Measurements from ENCODE around the gene MORN5.

The MORN5 gene

GRCh38 chr9:122128007-122128968 is 31.4 kb upstream of the MORN5 start:
- no peak for DNase-seq (ENCODE audit: low read depth)

DNA sequence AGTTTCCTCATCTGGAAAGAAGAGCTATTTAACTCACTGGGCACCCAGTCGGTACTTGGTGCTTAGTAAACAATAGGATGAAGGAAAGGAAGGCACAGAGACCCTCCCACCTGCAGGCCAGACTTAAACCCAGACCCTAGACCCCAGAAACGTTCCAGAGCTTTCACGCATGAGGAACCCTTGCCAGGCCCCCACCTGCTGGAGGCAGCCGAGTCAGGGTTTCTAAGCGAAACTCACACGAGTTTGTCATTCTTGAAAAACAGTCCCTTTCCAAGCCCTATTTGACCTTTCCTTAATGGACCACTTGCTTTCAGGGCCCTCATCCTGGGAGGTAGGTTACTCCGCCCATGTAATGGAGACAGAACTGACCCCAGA is 30.8 kb upstream of the MORN5 start:
- DNase-seq (ENCODE audit: low read depth), result no peak
- TF ChIP-seq, protein P1, sequence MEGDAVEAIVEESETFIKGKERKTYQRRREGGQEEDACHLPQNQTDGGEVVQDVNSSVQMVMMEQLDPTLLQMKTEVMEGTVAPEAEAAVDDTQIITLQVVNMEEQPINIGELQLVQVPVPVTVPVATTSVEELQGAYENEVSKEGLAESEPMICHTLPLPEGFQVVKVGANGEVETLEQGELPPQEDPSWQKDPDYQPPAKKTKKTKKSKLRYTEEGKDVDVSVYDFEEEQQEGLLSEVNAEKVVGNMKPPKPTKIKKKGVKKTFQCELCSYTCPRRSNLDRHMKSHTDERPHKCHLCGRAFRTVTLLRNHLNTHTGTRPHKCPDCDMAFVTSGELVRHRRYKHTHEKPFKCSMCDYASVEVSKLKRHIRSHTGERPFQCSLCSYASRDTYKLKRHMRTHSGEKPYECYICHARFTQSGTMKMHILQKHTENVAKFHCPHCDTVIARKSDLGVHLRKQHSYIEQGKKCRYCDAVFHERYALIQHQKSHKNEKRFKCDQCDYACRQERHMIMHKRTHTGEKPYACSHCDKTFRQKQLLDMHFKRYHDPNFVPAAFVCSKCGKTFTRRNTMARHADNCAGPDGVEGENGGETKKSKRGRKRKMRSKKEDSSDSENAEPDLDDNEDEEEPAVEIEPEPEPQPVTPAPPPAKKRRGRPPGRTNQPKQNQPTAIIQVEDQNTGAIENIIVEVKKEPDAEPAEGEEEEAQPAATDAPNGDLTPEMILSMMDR (conservative IDR thresholded peaks at IDR 0.05; ENCODE audit: control insufficient read depth, insufficient read depth, low read depth, low read length), result no peak
- H3K4me3 ChIP-seq (ENCODE audit: control insufficient read depth, low read depth, low read length), result no peak overlapping the region

More at GRCh38 chr9:122128007-122128968, 31.4 kb upstream of the MORN5 start:
- TF ChIP-seq, protein P1 (conservative IDR thresholded peaks at IDR 0.05; ENCODE audit: control insufficient read depth, insufficient read depth, low read depth, low read length), result no peak
- H3K4me3 ChIP-seq (ENCODE audit: control insufficient read depth, low read depth, low read length), result no peak overlapping the region

- no peak for DNase-seq (ENCODE audit: low read depth)
- H3K4me3 ChIP-seq (ENCODE audit: control insufficient read depth, low read depth, low read length), result no peak overlapping the region
- TF ChIP-seq, protein P1 (conservative IDR thresholded peaks at IDR 0.05; ENCODE audit: control insufficient read depth, insufficient read depth, low read depth, low read length), result no peak
Measured at GRCh38 chr9:122129969-122130368, 29.7 kb upstream of the MORN5 start.

GRCh38 chr9:122130837-122131236 is 28.9 kb upstream of the MORN5 start:
- no peak overlapping the region for H3K4me3 ChIP-seq (ENCODE audit: control insufficient read depth, low read depth, low read length)
- TF ChIP-seq, protein P1 (conservative IDR thresholded peaks at IDR 0.05; ENCODE audit: control insufficient read depth, insufficient read depth, low read depth, low read length), result no peak
- no peak for DNase-seq (ENCODE audit: low read depth)

DNA sequence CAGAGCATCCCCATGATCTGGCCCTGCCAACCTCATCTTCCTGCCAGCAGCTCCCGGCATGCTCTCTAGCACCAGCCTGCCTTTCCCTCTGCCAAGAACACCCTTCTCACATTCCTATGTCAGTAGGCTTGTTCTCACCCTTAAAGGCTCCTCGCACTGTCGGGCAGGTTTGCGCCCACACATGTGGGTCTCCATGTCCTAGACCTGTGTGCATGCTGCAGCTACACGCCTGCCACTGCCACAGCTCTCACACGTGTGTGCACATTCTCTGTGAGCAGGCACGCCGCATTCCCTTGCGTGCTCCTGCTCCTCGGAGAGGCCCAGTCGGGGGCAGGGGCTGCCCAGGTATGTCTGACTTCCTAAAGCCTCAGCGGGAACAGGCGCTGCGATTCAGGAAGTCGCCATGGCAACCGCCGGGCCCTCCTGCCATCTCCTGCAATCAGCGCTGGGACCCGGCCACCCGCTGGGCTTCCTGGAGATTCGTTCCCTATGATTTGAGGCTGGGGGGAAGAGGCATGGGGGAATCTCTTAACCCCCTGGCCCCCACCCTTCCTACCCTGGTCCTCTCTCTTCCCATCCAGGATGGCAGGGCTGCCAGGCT is 28.2 kb upstream of the MORN5 start:
- no peak overlapping the region for H3K4me3 ChIP-seq (ENCODE audit: control insufficient read depth, low read depth, low read length)

DNA sequence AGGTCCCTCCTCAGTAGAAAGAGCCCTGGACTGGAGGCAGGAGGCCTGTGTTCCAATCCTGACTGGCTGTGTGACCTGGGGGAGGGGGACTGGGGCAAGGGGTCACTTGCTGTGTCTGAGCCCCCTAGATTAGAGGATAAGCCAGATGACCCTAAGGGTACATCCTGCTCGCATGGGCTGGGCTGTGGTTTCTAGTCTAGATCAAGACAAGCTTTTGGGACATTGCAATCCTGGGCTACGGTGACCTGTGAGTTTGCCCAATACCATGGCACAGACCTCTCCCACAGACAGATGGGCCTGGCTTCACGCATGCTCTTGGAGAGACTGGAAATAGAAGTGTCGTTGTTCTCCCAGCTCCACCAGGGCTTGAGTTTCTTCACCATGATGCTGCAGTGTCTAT is 27.2 kb upstream of the MORN5 start:
- H3K4me3 ChIP-seq (ENCODE audit: control insufficient read depth, low read depth, low read length), result no peak overlapping the region
- no peak for DNase-seq (ENCODE audit: low read depth)
- TF ChIP-seq, protein P1 (conservative IDR thresholded peaks at IDR 0.05; ENCODE audit: control insufficient read depth, insufficient read depth, low read depth, low read length), result no peak

More for the DNA sequence above, 28.2 kb upstream of the MORN5 start:
- TF ChIP-seq, protein P1 (conservative IDR thresholded peaks at IDR 0.05; ENCODE audit: control insufficient read depth, insufficient read depth, low read depth, low read length), result no peak
- no peak for DNase-seq (ENCODE audit: low read depth)
